Prostate gland (tissue), 2 donors: Measurements from ENCODE around the gene POFUT1. TPM values are rescaled to one million over a fixed set of nuclear protein-coding genes. Genes with fewer than 3 reads are reported as not detected.
"Not testable (repeated sequence)": the region's sequence is repeated elsewhere in the genome, so short reads cannot be mapped to it uniquely, and the experiment has no call there.

Experiments used
- DNase-seq: peaks from one replicate; pipeline ENCODE4 v3.0.0-alpha.2; 2019; ENCODE audit warnings: low spot score
- H3K27ac ChIP-seq, 2 donors: fragments of 200-600 bp; sonication (generic); 2 replicates each; pipeline ENCODE4 v1.5.1; 2017 to 2019
- H3K27me3 ChIP-seq: fragments of 200-600 bp; sonication (generic); replicated peaks from 2 replicates; pipeline ENCODE4 v1.5.1; 2019; ENCODE audit not compliant: insufficient read depth
- H3K36me3 ChIP-seq, 2 donors: fragments of 200-600 bp; sonication (generic); 1 replicate in 1 of 2; 2 replicates in 1 of 2; pipeline versions ENCODE4 v1.5.1 to v1.8.1; 2017 to 2019
- H3K4me1 ChIP-seq: fragments of 200-600 bp; sonication (generic); replicated peaks from 2 replicates; pipeline ENCODE4 v1.5.1; 2019
- H3K4me3 ChIP-seq, 2 donors: fragments of 200-600 bp; sonication (generic); 2 replicates each; pipeline ENCODE4 v1.5.1; 2017 to 2019
- H3K9me3 ChIP-seq: fragments of 200-600 bp; sonication (generic); 2 replicates; pipeline ENCODE4 v1.5.1; 2017
- CTCF ChIP-seq, 4 experiments: fragments of 200-600 bp in 2 of 4; fragments of 450-650 bp in 2 of 4; sonication (generic) in 2 of 4; IDR thresholded peaks; 1 replicate in 3 of 4; 2 replicates in 1 of 4; pipeline ENCODE4 v1.5.1; 2016 to 2019; ENCODE audit warnings: antibody characterized with exemption in 4 of 4, mild to moderate bottlenecking in 2 of 4, moderate library complexity in 2 of 4
- POLR2A ChIP-seq: fragments of 450-650 bp; IDR thresholded peaks from one replicate; pipeline ENCODE4 v1.6.1; 2016; ENCODE audit warnings: antibody characterized with exemption, mild to moderate bottlenecking
- POLR2AphosphoS5 ChIP-seq: sonication (generic); formaldehyde crosslinking; IDR thresholded peaks from one replicate; pipeline ENCODE4 v1.6.1; 2017; ENCODE audit warnings: antibody characterized with exemption
- WGBS: methylation state at CpG from one replicate; pipeline ENCODE4 v1.1.5; 2018; 5-methylcytosine and 5-hydroxymethylcytosine counted together
- intact Hi-C: fragments of 100-400 bp; cut with DNase I; formaldehyde crosslinking; loops from one replicate; pipeline ENCODE4 v1.14.2; 2022
- total RNA-seq, 2 donors: library from RNA; depleted of rRNA; stranded (reverse); fragments of >200 nt; gene quantifications; one replicate each; pipeline ENCODE4 v1.1.0, GENCODE V29; 2016

Gene POFUT1
- total RNA-seq, 2 donors from 2014 or later = 33.2 to 44.3 TPM

DNA sequence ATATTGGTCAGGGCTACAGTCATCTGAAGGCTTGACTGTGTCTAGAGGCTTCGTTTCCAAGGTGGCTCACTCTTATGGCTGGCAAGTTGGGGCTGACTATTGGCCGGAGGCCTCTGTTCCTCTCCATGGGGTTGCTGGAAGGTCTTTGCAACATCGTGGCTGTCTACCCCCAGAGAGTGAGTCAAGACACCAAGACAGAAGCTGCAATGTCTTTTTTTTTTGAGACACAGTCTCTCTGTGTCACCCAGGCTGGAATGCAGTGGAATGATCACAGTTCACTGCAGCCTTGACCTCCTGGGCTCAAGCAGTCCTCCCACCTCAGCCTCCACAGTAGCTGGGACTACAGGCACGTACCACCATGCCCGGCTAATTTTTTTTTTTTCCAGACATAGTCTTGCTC is 40.4 kb downstream of the POFUT1 start:
- Histone ChIP-seq H3K27ac (no peak overlapping the region), H3K4me3 (no peak overlapping the region), H3K36me3 (no peaks in the 10 kb centered on the region), H3K27me3 (no peaks in the 10 kb centered on the region), H3K9me3 (no peaks in the 10 kb centered on the region), H3K4me1 (no peaks in the 10 kb centered on the region)
- DNase-seq = no peak
- TF ChIP-seq POLR2AphosphoS5 = no peak
- TF ChIP-seq CTCF (IDR thresholded peaks at IDR 0.05) = no peak
- TF ChIP-seq POLR2A = no peak
- 84% methylated on average over 5 of the region's 5 CpGs for WGBS
- intact Hi-C loops = no loop called here

GRCh38 chr20:32249030-32249738 is 41.5 kb downstream of the POFUT1 start:
- WGBS = 81% methylated on average over 9 of the region's 9 CpGs
- Histone ChIP-seq H3K4me1 (no peaks in the 10 kb centered on the region), H3K27ac (no peak overlapping the region), H3K36me3 (no peaks in the 10 kb centered on the region), H3K4me3 (no peak overlapping the region), H3K27me3 (no peaks in the 10 kb centered on the region), H3K9me3 (no peaks in the 10 kb centered on the region)
- DNase-seq = no peak
- TF ChIP-seq POLR2AphosphoS5 (no peak), POLR2A (no peak), CTCF (IDR thresholded peaks at IDR 0.05) (no peak)
- intact Hi-C loops = no loop called here

DNA sequence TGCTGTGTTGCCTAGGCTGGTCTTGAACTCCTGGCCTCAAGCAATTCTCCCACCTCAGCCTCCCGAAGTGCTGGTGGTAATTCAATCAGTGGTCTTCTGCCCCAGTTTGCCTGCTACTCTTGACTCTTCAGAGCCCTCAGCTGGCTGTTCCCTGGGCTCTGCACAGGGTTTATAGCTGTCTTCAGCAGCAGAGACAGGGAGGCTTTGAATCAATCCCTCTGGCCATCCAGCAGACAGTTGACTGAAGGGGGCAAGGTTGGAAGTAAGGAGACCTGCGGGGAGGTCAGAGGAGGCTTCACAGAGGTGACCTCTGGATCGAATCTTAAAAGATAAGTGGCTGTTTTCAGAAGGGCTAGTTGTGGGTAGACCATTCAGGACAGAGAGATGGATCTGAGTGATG is 43.8 kb downstream of the POFUT1 start:
- Histone ChIP-seq H3K9me3 (no peaks in the 10 kb centered on the region), H3K36me3 (no peaks in the 10 kb centered on the region), H3K27ac (no peak overlapping the region), H3K4me1 (no peaks in the 10 kb centered on the region), H3K4me3 (no peak overlapping the region), H3K27me3 (no peaks in the 10 kb centered on the region)
- 72% methylated on average over 3 of the region's 3 CpGs for WGBS
- DNase-seq = no peak
- TF ChIP-seq POLR2AphosphoS5 = no peak
- no peak for TF ChIP-seq CTCF (IDR thresholded peaks at IDR 0.05)
- TF ChIP-seq POLR2A = no peak
- intact Hi-C loops = no loop called here

DNA sequence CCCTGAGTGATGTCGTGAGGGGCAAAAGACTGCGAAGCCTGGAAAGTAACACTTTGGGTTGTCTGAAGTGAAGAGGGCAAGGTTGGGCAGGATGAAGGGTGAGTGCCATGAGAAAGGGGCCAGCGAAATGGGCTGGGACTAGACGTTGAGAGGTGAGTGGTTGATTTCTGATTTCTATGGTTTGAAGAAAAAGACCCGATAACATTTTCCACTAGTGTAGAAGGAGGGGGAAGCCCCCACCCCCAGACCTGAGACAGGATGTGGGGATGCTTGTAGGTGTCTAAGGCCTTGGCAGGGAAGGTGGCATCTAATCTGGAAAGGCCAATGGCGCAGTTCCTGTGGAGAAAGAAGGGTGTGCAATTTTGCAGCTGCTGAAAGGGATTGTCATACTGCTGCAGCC is 44.5 kb downstream of the POFUT1 start:
- H3K9me3 ChIP-seq = no peaks in the 10 kb centered on the region
- H3K4me3 ChIP-seq = no peak overlapping the region
- no peak for DNase-seq
- H3K27ac ChIP-seq = no peak overlapping the region
- intact Hi-C loops = no loop called here
- WGBS = 91% methylated on average over 6 of the region's 6 CpGs
- H3K27me3 ChIP-seq = no peaks in the 10 kb centered on the region
- no peaks in the 10 kb centered on the region for H3K36me3 ChIP-seq
- H3K4me1 ChIP-seq = no peaks in the 10 kb centered on the region
- TF ChIP-seq CTCF (IDR thresholded peaks at IDR 0.05) = no peak
- no peak for TF ChIP-seq POLR2AphosphoS5
- no peak for TF ChIP-seq POLR2A

GRCh38 chr20:32260973-32261372 is 53.3 kb downstream of the POFUT1 start:
- DNase-seq, H3K27me3 ChIP-seq, H3K4me3 ChIP-seq, H3K36me3 ChIP-seq, H3K4me1 ChIP-seq, intact Hi-C loops, H3K27ac ChIP-seq, H3K9me3 ChIP-seq: not testable (repeated sequence)
- WGBS = 93% methylated on average over 10 of the region's 10 CpGs
